CD4-positive, alpha-beta T cell treated with Interleukin-2 at 100 ng/mL for 4 hours (primary cell): ENCODE results near the gene PTMS.

Source experiments
- DNase-seq: peaks from one replicate; pipeline ENCODE4 v3.0.0-alpha.2; 2020; ENCODE audit warnings: low spot score

PTMS gene

GRCh38 chr12:6771509-6772330 lies 5.6 kb downstream of the PTMS start:
- no peak for DNase-seq

GRCh38 chr12:6772331-6772695 lies 6.2 kb downstream of the PTMS start, which contains the start of gene LAG3:
Gene LAG3, plus strand, starts transcription at chr12:6772520. Its CDS starts 333 bp downstream, at chr12:6772853.
- peak; percentile 27 for DNase-seq

- no peak for DNase-seq
Observed at GRCh38 chr12:6772726-6773589, 6.8 kb downstream of the PTMS start.

- DNase-seq = no peak
Observed at GRCh38 chr12:6773590-6774351, 7.6 kb downstream of the PTMS start.

- peak; percentile 58 for DNase-seq
Observed at GRCh38 chr12:6774499-6775062, 8.4 kb downstream of the PTMS start.

GRCh38 chr12:6775185-6776174 lies 9.3 kb downstream of the PTMS start:
- no peak for DNase-seq

- DNase-seq = no peak
Observed at GRCh38 chr12:6777386-6777785, 11.2 kb downstream of the PTMS start.

GRCh38 chr12:6778217-6778573 lies 12.0 kb downstream of the PTMS start:
- no peak for DNase-seq

GRCh38 chr12:6778574-6779550 lies 12.7 kb downstream of the PTMS start:
- DNase-seq = peak; percentile 89

- DNase-seq = no peak
Observed at GRCh38 chr12:6779708-6780432, 13.7 kb downstream of the PTMS start.

- no peak for DNase-seq
Observed at GRCh38 chr12:6780573-6780972, 14.4 kb downstream of the PTMS start.

- no peak for DNase-seq
Observed at GRCh38 chr12:6782119-6782518, 16.0 kb downstream of the PTMS start.

GRCh38 chr12:6782850-6783566 lies 16.8 kb downstream of the PTMS start:
- no peak for DNase-seq

GRCh38 chr12:6783828-6784227 lies 17.7 kb downstream of the PTMS start:
- no peak for DNase-seq

- no peak for DNase-seq
Observed at GRCh38 chr12:6784296-6784695, 18.1 kb downstream of the PTMS start.

- no peak for DNase-seq
Observed at GRCh38 chr12:6784761-6785160, 18.6 kb downstream of the PTMS start.

- DNase-seq = no peak
Observed at GRCh38 chr12:6786416-6787094, 20.4 kb downstream of the PTMS start.

- DNase-seq = no peak
Observed at GRCh38 chr12:6787309-6787708, 21.1 kb downstream of the PTMS start.
